Measurements from ENCODE around the gene PRKCZ. TPM values are rescaled to one million over a fixed set of nuclear protein-coding genes. Genes with fewer than 3 reads are reported as not detected.

Gene PRKCZ
- polyA plus RNA-seq, 1 of the 3 experiments (the other 2 are of a cell fraction) = 24.2 TPM

- 95% methylated on average over 4 of the region's 17 CpGs for WGBS (ENCODE audit: low lambda C conversion rate)
- DNase-seq = no peak
- Histone ChIP-seq H3K4me2 (no peak overlapping the region), H4K20me1 (ENCODE audit: insufficient read depth) (no peaks in the 10 kb centered on the region), H3F3A (replicated peaks; ENCODE audit: insufficient read depth) (no peaks in the 10 kb centered on the region), H3K9me2 (no peaks in the 10 kb centered on the region), H3K4me1 (ENCODE audit: control insufficient read depth in 1 of 2, insufficient read depth in 2 of 2, low read depth in 1 of 2, low read length in 1 of 2) (peaks cover 0 to 25% of the 10 kb centered on the region in 2 experiments; a peak in 1 of 4 replicates), H2AFZ (ENCODE audit: low read depth) (no peak overlapping the region), H3K27me3 (ENCODE audit: insufficient read depth) (no peaks in the 10 kb centered on the region), H3K9me3 (no peaks in the 10 kb centered on the region), H3K27ac (ENCODE audit: low read depth in 2 of 2, low read length in 1 of 2) (no peak overlapping the region; a peak in 1 of 4 replicates), H3K79me2 (ENCODE audit: insufficient read depth) (peaks cover 19% of the 10 kb centered on the region), H3K9ac (no peak overlapping the region), H3K36me3 (replicated peaks in 1 of 2; ENCODE audit: control insufficient read depth in 1 of 2, insufficient read depth in 2 of 2, low read length in 1 of 2) (no peaks in the 10 kb centered on the region), H3K4me3 (ENCODE audit: low read depth in 2 of 2, low read length in 1 of 2) (no peak overlapping the region)
- POLR2A ChIA-PET = interaction anchor here (2.9 kb wide), 1 partner anchor 184 kb away, joined by 35 read pairs; no protein-coding TSS in a partner anchor
- TF ChIP-seq RCOR1 (IDR thresholded peaks at IDR 0.05; ENCODE audit: low read length) (no peak), JUND (IDR thresholded peaks at IDR 0.05) (no peak), REST (IDR thresholded peaks at IDR 0.05; ENCODE audit: low read depth, low read length) (no peak), MEF2A (IDR thresholded peaks at IDR 0.05; ENCODE audit: borderline replicate concordance, low read depth) (no peak), FOXM1 (IDR thresholded peaks at IDR 0.05; ENCODE audit: low read depth) (no peak), EZH2phosphoT487 (IDR thresholded peaks at IDR 0.05; ENCODE audit: borderline replicate concordance, low read depth) (no peak), RXRA (IDR thresholded peaks at IDR 0.05; ENCODE audit: borderline replicate concordance, low read depth) (no peak), ZBTB33 (IDR thresholded peaks at IDR 0.05; ENCODE audit: borderline replicate concordance, low read depth) (no peak), GABPA (IDR thresholded peaks at IDR 0.05; ENCODE audit: low read depth) (no peak), CHD2 (IDR thresholded peaks at IDR 0.05; ENCODE audit: low read length, partially characterized antibody) (no peak), TCF12 (IDR thresholded peaks at IDR 0.05) (no peak), NRF1 (IDR thresholded peaks at IDR 0.05; ENCODE audit: low read depth, low read length) (no peak), EP300 (IDR thresholded peaks at IDR 0.05; ENCODE audit: borderline replicate concordance in 1 of 2, low read depth in 1 of 2, low read length in 1 of 2) (no peak), MAX (IDR thresholded peaks at IDR 0.05; ENCODE audit: low read depth) (no peak), TAF1 (IDR thresholded peaks at IDR 0.05; ENCODE audit: borderline replicate concordance, low read depth, low read length) (no peak)
- TF ChIP-seq, protein P1, sequence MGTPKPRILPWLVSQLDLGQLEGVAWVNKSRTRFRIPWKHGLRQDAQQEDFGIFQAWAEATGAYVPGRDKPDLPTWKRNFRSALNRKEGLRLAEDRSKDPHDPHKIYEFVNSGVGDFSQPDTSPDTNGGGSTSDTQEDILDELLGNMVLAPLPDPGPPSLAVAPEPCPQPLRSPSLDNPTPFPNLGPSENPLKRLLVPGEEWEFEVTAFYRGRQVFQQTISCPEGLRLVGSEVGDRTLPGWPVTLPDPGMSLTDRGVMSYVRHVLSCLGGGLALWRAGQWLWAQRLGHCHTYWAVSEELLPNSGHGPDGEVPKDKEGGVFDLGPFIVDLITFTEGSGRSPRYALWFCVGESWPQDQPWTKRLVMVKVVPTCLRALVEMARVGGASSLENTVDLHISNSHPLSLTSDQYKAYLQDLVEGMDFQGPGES (IDR thresholded peaks at IDR 0.05; ENCODE audit: low read depth, low read length) = no peak
- TF ChIP-seq, protein P2, sequence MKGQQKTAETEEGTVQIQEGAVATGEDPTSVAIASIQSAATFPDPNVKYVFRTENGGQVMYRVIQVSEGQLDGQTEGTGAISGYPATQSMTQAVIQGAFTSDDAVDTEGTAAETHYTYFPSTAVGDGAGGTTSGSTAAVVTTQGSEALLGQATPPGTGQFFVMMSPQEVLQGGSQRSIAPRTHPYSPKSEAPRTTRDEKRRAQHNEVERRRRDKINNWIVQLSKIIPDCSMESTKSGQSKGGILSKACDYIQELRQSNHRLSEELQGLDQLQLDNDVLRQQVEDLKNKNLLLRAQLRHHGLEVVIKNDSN (IDR thresholded peaks at IDR 0.05; ENCODE audit: borderline replicate concordance, low read depth) = no peak
- TF ChIP-seq, protein P3, sequence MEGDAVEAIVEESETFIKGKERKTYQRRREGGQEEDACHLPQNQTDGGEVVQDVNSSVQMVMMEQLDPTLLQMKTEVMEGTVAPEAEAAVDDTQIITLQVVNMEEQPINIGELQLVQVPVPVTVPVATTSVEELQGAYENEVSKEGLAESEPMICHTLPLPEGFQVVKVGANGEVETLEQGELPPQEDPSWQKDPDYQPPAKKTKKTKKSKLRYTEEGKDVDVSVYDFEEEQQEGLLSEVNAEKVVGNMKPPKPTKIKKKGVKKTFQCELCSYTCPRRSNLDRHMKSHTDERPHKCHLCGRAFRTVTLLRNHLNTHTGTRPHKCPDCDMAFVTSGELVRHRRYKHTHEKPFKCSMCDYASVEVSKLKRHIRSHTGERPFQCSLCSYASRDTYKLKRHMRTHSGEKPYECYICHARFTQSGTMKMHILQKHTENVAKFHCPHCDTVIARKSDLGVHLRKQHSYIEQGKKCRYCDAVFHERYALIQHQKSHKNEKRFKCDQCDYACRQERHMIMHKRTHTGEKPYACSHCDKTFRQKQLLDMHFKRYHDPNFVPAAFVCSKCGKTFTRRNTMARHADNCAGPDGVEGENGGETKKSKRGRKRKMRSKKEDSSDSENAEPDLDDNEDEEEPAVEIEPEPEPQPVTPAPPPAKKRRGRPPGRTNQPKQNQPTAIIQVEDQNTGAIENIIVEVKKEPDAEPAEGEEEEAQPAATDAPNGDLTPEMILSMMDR (IDR thresholded peaks at IDR 0.05) = no peak
- TF ChIP-seq, protein P4, sequence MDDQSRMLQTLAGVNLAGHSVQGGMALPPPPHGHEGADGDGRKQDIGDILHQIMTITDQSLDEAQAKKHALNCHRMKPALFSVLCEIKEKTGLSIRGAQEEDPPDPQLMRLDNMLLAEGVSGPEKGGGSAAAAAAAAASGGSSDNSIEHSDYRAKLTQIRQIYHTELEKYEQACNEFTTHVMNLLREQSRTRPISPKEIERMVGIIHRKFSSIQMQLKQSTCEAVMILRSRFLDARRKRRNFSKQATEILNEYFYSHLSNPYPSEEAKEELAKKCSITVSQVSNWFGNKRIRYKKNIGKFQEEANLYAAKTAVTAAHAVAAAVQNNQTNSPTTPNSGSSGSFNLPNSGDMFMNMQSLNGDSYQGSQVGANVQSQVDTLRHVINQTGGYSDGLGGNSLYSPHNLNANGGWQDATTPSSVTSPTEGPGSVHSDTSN (IDR thresholded peaks at IDR 0.05) = no peak
- CTCF ChIA-PET = interaction anchor here (1.4 to 11.4 kb wide), 6 partner anchors 36 to 193 kb away, joined by 5 to 292 read pairs (median 25); partner anchors contain the start of genes MORN1 and RER1
These were observed 146.9 kb downstream of the PRKCZ start for GRCh38 chr1:2196901-2197638.

Data from SK-N-SH (cell line).